Measurements from ENCODE around the gene LNPK.
"Not testable (repeated sequence)": the region's sequence is repeated elsewhere in the genome, so short reads cannot be mapped to it uniquely, and the experiment has no call there.

Gene LNPK

GRCh38 chr2:175904035-175904434 lies 98.0 kb downstream of the LNPK start:
- intact Hi-C loops (cut with DNase I; ENCODE audit: low total_unique reads): no loop called here
- H3K27me3 ChIP-seq: no peaks in the 10 kb centered on the region
- TF ChIP-seq, protein P1, sequence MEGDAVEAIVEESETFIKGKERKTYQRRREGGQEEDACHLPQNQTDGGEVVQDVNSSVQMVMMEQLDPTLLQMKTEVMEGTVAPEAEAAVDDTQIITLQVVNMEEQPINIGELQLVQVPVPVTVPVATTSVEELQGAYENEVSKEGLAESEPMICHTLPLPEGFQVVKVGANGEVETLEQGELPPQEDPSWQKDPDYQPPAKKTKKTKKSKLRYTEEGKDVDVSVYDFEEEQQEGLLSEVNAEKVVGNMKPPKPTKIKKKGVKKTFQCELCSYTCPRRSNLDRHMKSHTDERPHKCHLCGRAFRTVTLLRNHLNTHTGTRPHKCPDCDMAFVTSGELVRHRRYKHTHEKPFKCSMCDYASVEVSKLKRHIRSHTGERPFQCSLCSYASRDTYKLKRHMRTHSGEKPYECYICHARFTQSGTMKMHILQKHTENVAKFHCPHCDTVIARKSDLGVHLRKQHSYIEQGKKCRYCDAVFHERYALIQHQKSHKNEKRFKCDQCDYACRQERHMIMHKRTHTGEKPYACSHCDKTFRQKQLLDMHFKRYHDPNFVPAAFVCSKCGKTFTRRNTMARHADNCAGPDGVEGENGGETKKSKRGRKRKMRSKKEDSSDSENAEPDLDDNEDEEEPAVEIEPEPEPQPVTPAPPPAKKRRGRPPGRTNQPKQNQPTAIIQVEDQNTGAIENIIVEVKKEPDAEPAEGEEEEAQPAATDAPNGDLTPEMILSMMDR (IDR thresholded peaks at IDR 0.05): no peak
- peak overlapping the region in 1 of 2 donors; percentile 11 for H3K27ac ChIP-seq
- DNase-seq: no peak
- no peaks in the 10 kb centered on the region for H3K9me3 ChIP-seq
- H3K4me3 ChIP-seq: no peak overlapping the region
- no peaks in the 10 kb centered on the region for H3K36me3 ChIP-seq
- H3K4me1 ChIP-seq: peaks cover 0 to 23% (median 8%) of the 10 kb centered on the region in 4 donors

GRCh38 chr2:175903384-175903936 lies 98.6 kb downstream of the LNPK start:
- Histone ChIP-seq H3K4me3 (no peak overlapping the region), H3K27ac (peak overlapping the region; percentile 10 to 11)

GRCh38 chr2:175895957-175896356 lies 106.1 kb downstream of the LNPK start:
- H3K4me3 ChIP-seq; H3K4me1 ChIP-seq; H3K9me3 ChIP-seq; H3K27ac ChIP-seq; DNase-seq; H3K27me3 ChIP-seq; H3K36me3 ChIP-seq; intact Hi-C loops (cut with DNase I; ENCODE audit: low total_unique reads): not testable (repeated sequence)

More at GRCh38 chr2:175903384-175903936, 98.6 kb downstream of the LNPK start:
- Histone ChIP-seq H3K9me3 (no peaks in the 10 kb centered on the region), H3K27me3 (no peaks in the 10 kb centered on the region), H3K36me3 (no peaks in the 10 kb centered on the region), H3K4me1 (peaks cover 0 to 23% (median 8%) of the 10 kb centered on the region in 4 donors)
- no peak for DNase-seq
- TF ChIP-seq, protein P1 (IDR thresholded peaks at IDR 0.05): no peak
- intact Hi-C loops (cut with DNase I; ENCODE audit: low total_unique reads): no loop called here

GRCh38 chr2:175892046-175892445 lies 110.0 kb downstream of the LNPK start:
- no peak for DNase-seq
- TF ChIP-seq, protein P1 (IDR thresholded peaks at IDR 0.05): no peak
- Histone ChIP-seq H3K4me3 (no peak overlapping the region), H3K27ac (no peak overlapping the region), H3K27me3 (no peaks in the 10 kb centered on the region), H3K9me3 (no peaks in the 10 kb centered on the region), H3K36me3 (no peaks in the 10 kb centered on the region), H3K4me1 (peaks cover 0 to 4% (median 0%) of the 10 kb centered on the region in 4 donors)
- intact Hi-C loops (cut with DNase I; ENCODE audit: low total_unique reads): no loop called here

DNA sequence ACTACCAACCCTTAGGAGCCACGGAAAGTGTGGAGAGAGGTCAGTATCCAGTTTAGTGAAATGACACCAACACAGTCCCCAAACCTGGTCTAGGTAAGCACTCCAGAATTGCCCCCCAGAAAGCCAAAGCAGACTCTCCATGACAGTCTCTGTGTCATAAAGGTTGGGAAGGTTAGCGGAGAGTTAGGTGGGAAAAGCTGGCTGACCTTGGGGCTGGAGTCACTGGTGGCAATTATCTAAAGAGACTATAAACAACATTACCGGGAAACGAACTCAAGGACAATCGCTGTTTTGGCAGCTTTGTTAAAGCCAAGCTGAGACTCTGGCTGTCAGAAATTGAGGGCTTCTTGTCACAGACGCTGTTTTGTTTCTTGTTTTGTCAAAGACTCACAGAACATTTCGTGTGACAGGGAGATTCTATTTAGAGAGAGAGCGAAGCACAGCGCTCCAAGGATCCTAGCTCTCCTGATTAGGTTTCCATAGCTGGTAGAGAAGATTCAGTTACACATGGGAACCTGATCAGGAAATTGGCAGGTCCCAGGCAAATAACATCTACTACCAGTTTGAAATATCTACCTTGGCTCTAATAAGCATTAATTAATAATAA lies 111.3 kb downstream of the LNPK start:
- no peak for DNase-seq
- Histone ChIP-seq H3K27ac (no peak overlapping the region), H3K4me3 (no peak overlapping the region)

DNA sequence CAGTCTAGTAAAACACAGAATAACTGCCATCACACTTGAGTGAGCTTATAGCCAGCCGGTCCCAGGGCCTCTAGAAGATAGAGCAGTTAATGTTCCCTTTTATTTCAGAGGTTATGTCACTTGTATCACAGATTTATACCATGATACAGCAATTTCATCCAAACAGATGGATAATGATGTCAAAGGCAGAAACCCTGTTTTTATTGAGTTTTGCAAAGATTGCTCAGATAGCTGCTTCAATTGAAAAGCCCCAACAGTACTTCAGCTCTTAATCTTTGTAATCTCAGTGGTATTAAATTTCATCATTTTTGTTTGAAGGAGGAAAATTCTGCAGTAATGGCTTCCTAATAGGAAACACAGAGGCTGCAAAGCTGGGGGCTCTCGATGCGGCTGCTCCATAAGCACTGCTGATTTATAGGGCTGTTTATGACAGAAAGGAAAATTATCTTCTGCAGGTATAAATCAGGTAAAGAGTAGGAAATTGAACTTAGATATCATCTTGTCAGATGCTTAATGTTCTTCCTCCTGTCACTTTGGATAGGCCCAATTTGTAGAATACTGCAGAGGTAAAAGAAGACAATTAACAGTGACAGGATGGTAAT lies 112.3 kb downstream of the LNPK start:
- intact Hi-C loops (cut with DNase I; ENCODE audit: low total_unique reads): no loop called here
- no peak for DNase-seq
- peaks cover 0 to 7% (median 2%) of the 10 kb centered on the region in 4 donors for H3K4me1 ChIP-seq
- no peaks in the 10 kb centered on the region for H3K36me3 ChIP-seq
- no peak overlapping the region for H3K27ac ChIP-seq
- no peaks in the 10 kb centered on the region for H3K27me3 ChIP-seq
- no peaks in the 10 kb centered on the region for H3K9me3 ChIP-seq
- TF ChIP-seq, protein P1 (IDR thresholded peaks at IDR 0.05): no peak
- H3K4me3 ChIP-seq: no peak overlapping the region

More for the DNA sequence above, 111.3 kb downstream of the LNPK start:
- Histone ChIP-seq H3K4me1 (peaks cover 0 to 4% (median 0%) of the 10 kb centered on the region in 4 donors), H3K36me3 (no peaks in the 10 kb centered on the region), H3K9me3 (no peaks in the 10 kb centered on the region), H3K27me3 (no peaks in the 10 kb centered on the region)
- intact Hi-C loops (cut with DNase I; ENCODE audit: low total_unique reads): no loop called here
- TF ChIP-seq, protein P1 (IDR thresholded peaks at IDR 0.05): no peak
